Effector memory CD4-positive, alpha-beta T cell (primary cell): ENCODE results near the gene PGF.
A peak's percentile ranks its signal among the peaks of the same experiment; 100 is the strongest.
"Not testable (repeated sequence)": the region's sequence is repeated elsewhere in the genome, so short reads cannot be mapped to it uniquely, and the experiment has no call there.

Source experiments
- DNase-seq, 3 donors: peaks; one replicate each; pipeline ENCODE4 v3.0.0-alpha.2; 2020
- H3K27ac ChIP-seq: 2 replicates; pipeline ENCODE4 v1.7.0; 2013; ENCODE audit warnings: mild to moderate bottlenecking, low read length, moderate library complexity; ENCODE audit not compliant: insufficient read depth, poor library complexity, severe bottlenecking
- H3K27me3 ChIP-seq: replicated peaks from 2 replicates; pipeline ENCODE4 v1.7.0; 2013; ENCODE audit warnings: mild to moderate bottlenecking, low read length; ENCODE audit not compliant: insufficient read depth, control insufficient read depth, poor library complexity, severe bottlenecking
- H3K36me3 ChIP-seq: 2 replicates; pipeline ENCODE4 v1.7.0; 2013; ENCODE audit warnings: mild to moderate bottlenecking, low read length, moderate library complexity; ENCODE audit not compliant: control insufficient read depth, insufficient read depth
- H3K4me1 ChIP-seq: 2 replicates; pipeline ENCODE4 v1.7.0; 2013; ENCODE audit warnings: low read length, mild to moderate bottlenecking; ENCODE audit not compliant: control insufficient read depth, insufficient read depth, poor library complexity, severe bottlenecking
- H3K4me3 ChIP-seq: 2 replicates; pipeline ENCODE4 v1.7.0; 2013; ENCODE audit warnings: low read length, low read depth, mild to moderate bottlenecking; ENCODE audit not compliant: insufficient read depth, poor library complexity, severe bottlenecking
- H3K9me3 ChIP-seq: 2 replicates; pipeline ENCODE4 v1.7.0; 2013; ENCODE audit warnings: mild to moderate bottlenecking, low read length, moderate library complexity; ENCODE audit not compliant: control insufficient read depth
- total RNA-seq, 3 donors: gene quantifications; one replicate each; lab custom pipeline; 2026; lab: John Stamatoyannopoulos, UW

Gene PGF
- 0.35 to 1.2 (median 1.0) reads per million in 3 donors for total RNA-seq

DNA sequence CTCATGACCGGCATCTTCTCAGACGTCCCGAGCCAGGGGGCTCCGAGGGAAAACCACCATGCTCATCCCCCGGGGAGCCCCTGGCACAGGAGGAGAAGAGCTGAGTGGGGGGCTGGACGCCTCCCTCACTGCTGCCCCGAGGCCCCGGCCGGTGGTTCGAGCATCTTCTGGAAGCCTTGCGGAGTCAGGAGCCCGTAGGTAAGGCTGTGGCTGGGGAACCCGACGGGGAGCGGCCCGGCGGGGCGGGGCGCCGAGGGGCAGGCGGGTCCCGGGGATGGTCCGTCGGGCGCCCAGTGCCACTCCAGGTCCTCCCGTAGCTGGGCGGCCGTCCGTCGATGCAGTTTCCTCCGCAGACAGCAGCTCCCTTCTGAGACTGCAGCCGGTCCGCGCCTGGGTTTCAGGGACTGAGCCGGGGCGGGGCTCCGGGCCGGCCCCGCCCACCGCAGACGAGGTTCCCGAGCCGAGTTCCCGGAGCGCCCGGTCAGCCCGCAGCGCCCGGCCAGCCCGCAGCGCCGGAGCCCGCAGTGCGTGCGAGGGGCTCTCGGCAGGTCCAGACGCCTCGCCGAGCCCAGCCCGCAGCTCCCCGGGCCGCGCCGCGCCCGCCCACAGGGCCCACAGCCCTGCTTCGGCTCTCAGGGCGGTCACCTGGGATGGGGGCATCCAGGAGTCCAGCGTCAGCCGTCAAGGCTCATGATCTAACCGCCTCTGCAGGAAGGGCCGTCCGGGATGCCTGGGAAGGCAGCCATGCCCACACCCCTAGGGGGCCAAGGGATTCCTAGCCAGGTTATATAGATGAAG, at the start of gene PGF:
Gene PGF, minus strand, starts transcription at position 369 of the 798 bp plus-strand sequence. Its CDS starts 355 bp downstream, at position 14.
- no peaks in the 10 kb centered on the region for H3K27me3 ChIP-seq
- peak in 2 of 3 donors; percentile 6 to 24 for DNase-seq

DNA sequence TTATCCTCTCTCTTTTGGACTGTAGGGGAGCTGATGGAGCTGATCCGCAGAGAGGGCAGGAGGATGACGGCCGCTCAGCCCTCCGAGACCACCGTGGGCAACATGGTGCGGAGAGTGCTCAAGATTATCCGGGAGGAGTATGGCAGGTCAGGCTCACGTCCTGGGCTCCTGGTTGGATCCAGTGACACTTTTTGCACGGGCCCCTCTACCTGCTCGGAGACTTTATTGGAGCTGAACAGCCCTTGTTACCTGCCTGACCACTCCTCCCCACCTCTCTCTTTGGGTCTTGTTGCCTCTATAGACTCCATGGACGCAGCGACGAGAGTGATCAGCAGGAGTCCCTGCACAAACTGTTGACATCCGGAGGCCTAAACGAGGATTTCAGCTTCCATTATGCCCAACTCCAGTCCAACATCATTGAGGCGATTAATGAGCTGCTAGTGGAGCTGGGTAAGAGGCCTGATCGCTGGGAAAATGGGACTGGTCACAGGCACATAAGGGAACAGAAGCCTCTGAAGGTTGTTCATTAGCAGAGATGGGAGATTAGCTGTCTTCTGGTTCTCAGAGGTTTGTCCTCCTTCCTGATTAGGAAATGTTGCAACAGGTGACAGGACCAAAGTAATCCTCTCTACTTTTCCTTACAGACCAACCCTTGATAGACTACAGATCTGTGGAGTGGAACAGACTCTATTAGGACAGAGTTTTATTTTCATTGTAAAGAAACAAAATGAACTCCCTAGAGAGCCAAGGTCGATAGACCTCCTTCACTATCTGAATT, 48.0 kb upstream of the PGF start:
- no peaks in the 10 kb centered on the region for H3K9me3 ChIP-seq
- H3K4me1 ChIP-seq = peaks cover 15% of the 10 kb centered on the region
- peaks cover 31% of the 10 kb centered on the region for H3K36me3 ChIP-seq
- H3K27ac ChIP-seq = peak overlapping the region; percentile 90
- H3K27me3 ChIP-seq = no peaks in the 10 kb centered on the region
- H3K4me3 ChIP-seq = peak overlapping the region; percentile 92
- DNase-seq = no peak

More for the DNA sequence above, at the start of gene PGF:
- Histone ChIP-seq H3K9me3 (no peaks in the 10 kb centered on the region), H3K36me3 (no peaks in the 10 kb centered on the region), H3K27ac (no peak within 1 kb of the TSS), H3K4me1 (peaks cover 3% of the 10 kb centered on the region), H3K4me3 (peak within 1 kb of the TSS; percentile 55)

- Histone ChIP-seq H3K4me1 (peaks cover 15% of the 10 kb centered on the region), H3K9me3 (no peaks in the 10 kb centered on the region), H3K36me3 (peaks cover 23% of the 10 kb centered on the region), H3K27ac (peak within 1 kb of the TSS; percentile 90), H3K4me3 (peak within 1 kb of the TSS; percentile 92), H3K27me3 (no peaks in the 10 kb centered on the region)
- peak; percentile 97 to 99 (median 98) for DNase-seq
Measured at GRCh38 chr14:75002392-75003249, 47.2 kb upstream of the PGF start, which contains the start of gene EIF2B2. Gene EIF2B2, plus strand, starts transcription at chr14:75002921. Its CDS starts 70 bp downstream, at chr14:75002991.

DNA sequence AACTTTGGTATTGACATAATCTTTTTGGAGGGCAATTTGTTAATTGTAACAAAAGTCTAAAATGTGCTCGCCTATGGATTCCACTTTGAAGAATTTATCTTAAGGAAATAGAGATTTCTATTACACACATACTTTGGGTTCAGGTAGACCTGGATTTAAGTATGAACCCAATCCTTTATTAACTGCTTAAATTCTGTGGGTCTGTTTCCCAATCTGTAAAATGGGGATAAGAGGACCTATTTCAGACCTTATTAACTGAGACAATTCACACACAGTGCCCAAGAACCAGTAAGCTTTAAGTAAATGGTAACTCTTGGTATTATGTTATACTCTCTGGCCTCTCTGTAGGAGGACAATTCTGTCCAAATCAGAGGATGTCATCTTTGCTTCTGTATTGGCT, 46.5 kb upstream of the PGF start:
- peak overlapping the region; percentile 92 for H3K4me3 ChIP-seq
- DNase-seq = no peak
- peaks cover 16% of the 10 kb centered on the region for H3K36me3 ChIP-seq
- peaks cover 15% of the 10 kb centered on the region for H3K4me1 ChIP-seq
- no peaks in the 10 kb centered on the region for H3K27me3 ChIP-seq
- no peaks in the 10 kb centered on the region for H3K9me3 ChIP-seq
- H3K27ac ChIP-seq = peak overlapping the region; percentile 90

GRCh38 chr14:75001261-75001660, 45.9 kb upstream of the PGF start:
- Histone ChIP-seq H3K4me3 (no peak overlapping the region), H3K27me3 (no peaks in the 10 kb centered on the region), H3K4me1 (peaks cover 15% of the 10 kb centered on the region), H3K27ac (no peak overlapping the region), H3K36me3 (peaks cover 9% of the 10 kb centered on the region), H3K9me3 (no peaks in the 10 kb centered on the region)
- no peak for DNase-seq

DNA sequence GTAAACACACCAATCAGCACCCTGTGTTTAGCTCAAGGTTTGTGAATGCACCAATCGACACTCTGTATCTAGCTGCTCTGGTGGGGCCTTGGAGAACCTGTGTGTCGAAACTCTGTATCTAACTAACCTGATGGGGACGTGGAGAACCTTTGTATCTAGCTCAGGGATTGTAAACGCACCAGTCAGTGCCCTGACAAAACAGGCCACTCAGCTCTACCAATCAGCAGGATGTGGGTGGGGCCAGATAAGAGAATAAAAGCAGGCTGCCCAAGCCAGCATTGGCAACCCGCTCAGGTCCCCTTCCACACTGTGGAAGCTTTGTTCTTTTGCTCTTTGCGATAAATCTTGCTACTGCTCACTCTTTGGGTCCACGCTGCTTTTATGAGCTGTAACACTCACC, 40.4 kb upstream of the PGF start:
- not testable (repeated sequence) for DNase-seq, H3K4me3 ChIP-seq

DNA sequence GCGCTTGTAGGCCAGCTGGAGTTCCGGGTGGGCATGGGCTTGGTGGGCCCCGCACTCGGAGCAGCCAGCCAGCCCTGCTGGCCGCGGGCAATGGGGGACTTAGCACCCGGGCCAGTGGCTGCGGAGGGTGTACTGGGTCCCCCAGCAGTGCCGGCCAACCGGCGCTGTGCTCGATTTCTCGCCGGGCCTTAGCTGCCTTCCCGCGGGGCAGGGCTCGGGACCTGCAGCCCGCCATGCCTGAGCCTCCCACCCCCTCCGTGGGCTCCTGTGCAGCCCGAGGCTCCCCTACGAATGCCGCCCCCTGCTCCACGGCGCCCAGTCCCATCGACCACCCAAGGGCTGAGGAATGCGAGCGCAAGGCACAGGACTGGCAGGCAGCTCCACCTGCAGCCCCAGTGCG, 38.8 kb upstream of the PGF start:
- not testable (repeated sequence) for H3K27ac ChIP-seq, H3K27me3 ChIP-seq, H3K4me1 ChIP-seq, H3K36me3 ChIP-seq, H3K4me3 ChIP-seq, DNase-seq, H3K9me3 ChIP-seq

More for the DNA sequence above, 40.4 kb upstream of the PGF start:
- H3K9me3 ChIP-seq, H3K4me1 ChIP-seq, H3K36me3 ChIP-seq, H3K27ac ChIP-seq, H3K27me3 ChIP-seq: not testable (repeated sequence)

- no peaks in the 10 kb centered on the region for H3K27me3 ChIP-seq
- no peak overlapping the region for H3K27ac ChIP-seq
- no peak overlapping the region for H3K4me3 ChIP-seq
- H3K9me3 ChIP-seq = no peaks in the 10 kb centered on the region
- no peaks in the 10 kb centered on the region for H3K4me1 ChIP-seq
- H3K36me3 ChIP-seq = no peaks in the 10 kb centered on the region
- no peak for DNase-seq
Measured at GRCh38 chr14:74988993-74989392, 33.6 kb upstream of the PGF start.

DNA sequence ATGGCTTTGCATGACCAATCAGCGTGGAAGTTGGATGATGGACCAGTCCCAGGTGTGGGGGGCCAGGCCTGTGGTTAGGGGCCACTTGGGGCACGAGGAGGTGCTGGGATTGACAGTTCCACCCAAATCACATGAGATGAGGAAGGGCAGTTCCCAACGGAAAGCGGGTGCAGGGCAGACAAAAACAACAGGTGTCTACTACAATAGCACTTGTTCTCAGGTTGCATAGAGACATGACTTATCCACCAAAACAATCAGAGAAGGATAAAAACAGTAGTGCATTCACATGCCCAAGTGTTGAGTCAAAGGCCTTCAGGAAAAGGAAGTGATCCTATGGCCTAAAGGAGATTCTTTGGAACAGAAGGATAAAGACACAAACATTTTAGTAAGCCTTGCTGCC, 32.7 kb upstream of the PGF start:
- H3K9me3 ChIP-seq = no peaks in the 10 kb centered on the region
- H3K4me3 ChIP-seq = no peak overlapping the region
- H3K36me3 ChIP-seq = no peaks in the 10 kb centered on the region
- H3K4me1 ChIP-seq = no peaks in the 10 kb centered on the region
- H3K27me3 ChIP-seq = no peaks in the 10 kb centered on the region
- no peak overlapping the region for H3K27ac ChIP-seq
- DNase-seq = no peak
